ENCODE data around the gene RFX3. TPM values are rescaled to one million over a fixed set of nuclear protein-coding genes. Genes with fewer than 3 reads are reported as not detected.
"Not testable (repeated sequence)": the region's sequence is repeated elsewhere in the genome, so short reads cannot be mapped to it uniquely, and the experiment has no call there.

Gene RFX3
- total RNA-seq, 2 donors from 2014 or later, result 27.5 to 28.2 TPM

- TF ChIP-seq, protein P1, sequence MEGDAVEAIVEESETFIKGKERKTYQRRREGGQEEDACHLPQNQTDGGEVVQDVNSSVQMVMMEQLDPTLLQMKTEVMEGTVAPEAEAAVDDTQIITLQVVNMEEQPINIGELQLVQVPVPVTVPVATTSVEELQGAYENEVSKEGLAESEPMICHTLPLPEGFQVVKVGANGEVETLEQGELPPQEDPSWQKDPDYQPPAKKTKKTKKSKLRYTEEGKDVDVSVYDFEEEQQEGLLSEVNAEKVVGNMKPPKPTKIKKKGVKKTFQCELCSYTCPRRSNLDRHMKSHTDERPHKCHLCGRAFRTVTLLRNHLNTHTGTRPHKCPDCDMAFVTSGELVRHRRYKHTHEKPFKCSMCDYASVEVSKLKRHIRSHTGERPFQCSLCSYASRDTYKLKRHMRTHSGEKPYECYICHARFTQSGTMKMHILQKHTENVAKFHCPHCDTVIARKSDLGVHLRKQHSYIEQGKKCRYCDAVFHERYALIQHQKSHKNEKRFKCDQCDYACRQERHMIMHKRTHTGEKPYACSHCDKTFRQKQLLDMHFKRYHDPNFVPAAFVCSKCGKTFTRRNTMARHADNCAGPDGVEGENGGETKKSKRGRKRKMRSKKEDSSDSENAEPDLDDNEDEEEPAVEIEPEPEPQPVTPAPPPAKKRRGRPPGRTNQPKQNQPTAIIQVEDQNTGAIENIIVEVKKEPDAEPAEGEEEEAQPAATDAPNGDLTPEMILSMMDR (conservative IDR thresholded peaks at IDR 0.05), result no peak
- H3K9ac ChIP-seq (ENCODE audit: extremely low read depth, low read length, poor library complexity, severe bottlenecking), result no peak overlapping the region
- H3K27me3 Mint-ChIP-seq (ENCODE audit: insufficient read depth), result no peaks in the 10 kb centered on the region
Observed at GRCh38 chr9:3321186-3321585, 204.6 kb downstream of the RFX3 start.

GRCh38 chr9:3312595-3312994, 213.2 kb downstream of the RFX3 start:
- DNase-seq; H3K4me1 Mint-ChIP-seq; H3K36me3 ChIP-seq (ENCODE audit: control insufficient read depth, insufficient read depth, low read length); H3K9ac ChIP-seq (ENCODE audit: extremely low read depth, low read length, poor library complexity, severe bottlenecking); H3K9me3 ChIP-seq (ENCODE audit: control insufficient read depth, low read length); H3K27ac ChIP-seq (ENCODE audit: low read depth, low read length); H3K27ac Mint-ChIP-seq; H3K27me3 ChIP-seq (ENCODE audit: control insufficient read depth, insufficient read depth, low read length, poor library complexity, severe bottlenecking); H3K4me1 ChIP-seq (ENCODE audit: control insufficient read depth, insufficient read depth, low read length); H3K27me3 Mint-ChIP-seq (ENCODE audit: insufficient read depth); H3K4me3 Mint-ChIP-seq; H3K4me3 ChIP-seq (ENCODE audit: low read length): not testable (repeated sequence)
- peaks cover 28% of the 10 kb centered on the region for H3K9me3 Mint-ChIP-seq
- H3K36me3 Mint-ChIP-seq (ENCODE audit: low read depth), result peaks cover 12% of the 10 kb centered on the region
- 94 to 100% methylated on average over 6 to 9 of the region's 9 CpGs for WGBS, 2 experiments (ENCODE audit: insufficient coverage in 1 of 2, insufficient read length in 1 of 2)

More at GRCh38 chr9:3321186-3321585, 204.6 kb downstream of the RFX3 start:
- H3K36me3 ChIP-seq (ENCODE audit: control insufficient read depth, insufficient read depth, low read length), result no peaks in the 10 kb centered on the region
- no peaks in the 10 kb centered on the region for H3K27me3 ChIP-seq (ENCODE audit: control insufficient read depth, insufficient read depth, low read length, poor library complexity, severe bottlenecking)
- H3K27ac Mint-ChIP-seq, result no peak overlapping the region
- DNase-seq, result no peak
- H3K36me3 Mint-ChIP-seq (ENCODE audit: low read depth), result peaks cover 12% of the 10 kb centered on the region
- H3K4me1 Mint-ChIP-seq, result no peaks in the 10 kb centered on the region
- no peak overlapping the region for H3K4me3 ChIP-seq (ENCODE audit: low read length)
- 97% methylated on average over 2 of the region's 4 CpGs; no CpG with 5 or more reads in 1 of the 2 experiments for WGBS, 2 experiments (ENCODE audit: insufficient coverage in 1 of 2, insufficient read length in 1 of 2)
- no peak overlapping the region for H3K4me3 Mint-ChIP-seq
- no peaks in the 10 kb centered on the region for H3K9me3 ChIP-seq (ENCODE audit: control insufficient read depth, low read length)
- H3K4me1 ChIP-seq (ENCODE audit: control insufficient read depth, insufficient read depth, low read length), result no peaks in the 10 kb centered on the region
- H3K9me3 Mint-ChIP-seq, result peaks cover 18% of the 10 kb centered on the region
- no peak overlapping the region for H3K27ac ChIP-seq (ENCODE audit: low read depth, low read length)

GRCh38 chr9:3308609-3309008, 217.2 kb downstream of the RFX3 start:
- Mint-ChIP-seq H3K27ac (no peak overlapping the region), H3K9me3 (peaks cover 12% of the 10 kb centered on the region), H3K4me3 (no peak overlapping the region), H3K4me1 (peaks cover 2% of the 10 kb centered on the region), H3K36me3 (ENCODE audit: low read depth) (peaks cover 5% of the 10 kb centered on the region), H3K27me3 (ENCODE audit: insufficient read depth) (no peaks in the 10 kb centered on the region)
- Histone ChIP-seq H3K36me3 (ENCODE audit: control insufficient read depth, insufficient read depth, low read length) (no peaks in the 10 kb centered on the region), H3K27me3 (ENCODE audit: control insufficient read depth, insufficient read depth, low read length, poor library complexity, severe bottlenecking) (no peaks in the 10 kb centered on the region), H3K9me3 (ENCODE audit: control insufficient read depth, low read length) (peaks cover 6% of the 10 kb centered on the region), H3K4me3 (ENCODE audit: low read length) (no peak overlapping the region), H3K9ac (ENCODE audit: extremely low read depth, low read length, poor library complexity, severe bottlenecking) (no peak overlapping the region), H3K27ac (ENCODE audit: low read depth, low read length) (no peak overlapping the region), H3K4me1 (ENCODE audit: control insufficient read depth, insufficient read depth, low read length) (no peaks in the 10 kb centered on the region)
- WGBS, 2 experiments (ENCODE audit: insufficient coverage in 1 of 2, insufficient read length in 1 of 2), result 83 to 92% methylated on average over 1 to 2 of the region's 2 CpGs
- DNase-seq, result no peak
- TF ChIP-seq, protein P1 (conservative IDR thresholded peaks at IDR 0.05), result no peak

GRCh38 chr9:3304388-3304787, 221.4 kb downstream of the RFX3 start:
- H3K9ac ChIP-seq (ENCODE audit: extremely low read depth, low read length, poor library complexity, severe bottlenecking); H3K27me3 ChIP-seq (ENCODE audit: control insufficient read depth, insufficient read depth, low read length, poor library complexity, severe bottlenecking); H3K4me1 Mint-ChIP-seq; H3K36me3 Mint-ChIP-seq (ENCODE audit: low read depth); H3K27me3 Mint-ChIP-seq (ENCODE audit: insufficient read depth); H3K9me3 ChIP-seq (ENCODE audit: control insufficient read depth, low read length); DNase-seq; H3K4me3 ChIP-seq (ENCODE audit: low read length); H3K27ac ChIP-seq (ENCODE audit: low read depth, low read length); H3K36me3 ChIP-seq (ENCODE audit: control insufficient read depth, insufficient read depth, low read length); H3K4me3 Mint-ChIP-seq; H3K9me3 Mint-ChIP-seq; H3K4me1 ChIP-seq (ENCODE audit: control insufficient read depth, insufficient read depth, low read length); H3K27ac Mint-ChIP-seq: not testable (repeated sequence)
- 91 to 100% methylated on average over 1 of the region's 1 CpG for WGBS, 2 experiments (ENCODE audit: insufficient coverage in 1 of 2, insufficient read length in 1 of 2)
